Measurements from ENCODE around the gene MMUT.

DNA sequence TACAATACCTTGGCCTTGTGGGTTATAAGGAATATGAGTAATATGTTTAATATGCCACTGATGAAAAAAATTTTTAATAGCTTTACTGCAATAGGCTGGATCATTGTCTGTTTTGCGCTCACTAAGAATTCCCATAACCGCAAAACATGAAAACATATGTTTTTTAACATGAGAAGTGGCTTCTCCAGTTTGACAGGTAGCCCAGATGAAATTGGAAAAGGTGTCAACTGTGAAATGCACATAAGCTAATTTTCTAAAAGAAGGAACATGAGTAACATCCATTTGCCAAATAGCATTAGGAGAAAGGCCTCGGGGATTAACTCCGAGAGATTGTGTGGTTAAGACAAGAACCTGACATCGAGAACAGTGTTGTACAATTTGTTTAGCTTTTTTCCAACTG lies 41.6 kb upstream of the MMUT start:
- TF ChIP-seq, protein P1, sequence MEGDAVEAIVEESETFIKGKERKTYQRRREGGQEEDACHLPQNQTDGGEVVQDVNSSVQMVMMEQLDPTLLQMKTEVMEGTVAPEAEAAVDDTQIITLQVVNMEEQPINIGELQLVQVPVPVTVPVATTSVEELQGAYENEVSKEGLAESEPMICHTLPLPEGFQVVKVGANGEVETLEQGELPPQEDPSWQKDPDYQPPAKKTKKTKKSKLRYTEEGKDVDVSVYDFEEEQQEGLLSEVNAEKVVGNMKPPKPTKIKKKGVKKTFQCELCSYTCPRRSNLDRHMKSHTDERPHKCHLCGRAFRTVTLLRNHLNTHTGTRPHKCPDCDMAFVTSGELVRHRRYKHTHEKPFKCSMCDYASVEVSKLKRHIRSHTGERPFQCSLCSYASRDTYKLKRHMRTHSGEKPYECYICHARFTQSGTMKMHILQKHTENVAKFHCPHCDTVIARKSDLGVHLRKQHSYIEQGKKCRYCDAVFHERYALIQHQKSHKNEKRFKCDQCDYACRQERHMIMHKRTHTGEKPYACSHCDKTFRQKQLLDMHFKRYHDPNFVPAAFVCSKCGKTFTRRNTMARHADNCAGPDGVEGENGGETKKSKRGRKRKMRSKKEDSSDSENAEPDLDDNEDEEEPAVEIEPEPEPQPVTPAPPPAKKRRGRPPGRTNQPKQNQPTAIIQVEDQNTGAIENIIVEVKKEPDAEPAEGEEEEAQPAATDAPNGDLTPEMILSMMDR (IDR thresholded peaks at IDR 0.05) = no peak
- TF ChIP-seq POLR2A (IDR thresholded peaks at IDR 0.05) = no peak

All from testis (tissue), 2 donors.